ENCODE measurements around the gene GAL3ST1. TPM values are rescaled to one million over a fixed set of nuclear protein-coding genes. Genes with fewer than 3 reads are reported as not detected.

GAL3ST1 gene
- total and polyA plus RNA-seq, 10 of the 15 experiments (the other 5 are each of a cell fraction or from before 2014, with no cell fraction given): not detected

DNA sequence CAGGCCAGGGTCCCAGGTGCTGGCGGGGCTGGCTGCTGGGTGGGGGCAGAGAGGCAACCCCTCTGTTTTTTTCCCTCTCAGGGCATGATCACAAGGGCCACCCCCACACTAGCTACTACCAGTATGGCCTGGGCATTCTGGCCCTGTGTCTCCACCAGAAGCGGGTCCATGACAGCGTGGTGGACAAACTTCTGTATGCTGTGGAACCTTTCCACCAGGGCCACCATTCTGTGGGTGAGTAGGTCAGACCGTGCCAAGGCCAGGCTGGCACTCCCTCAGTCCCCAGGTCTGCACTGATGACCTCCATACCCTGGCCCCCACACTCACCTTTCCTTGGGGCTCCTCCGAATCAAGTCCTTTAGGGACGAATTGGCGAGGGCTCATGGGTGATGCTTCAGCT, 39.8 kb upstream of the GAL3ST1 start (continued):
- TF ChIP-seq HSF1 (IDR thresholded peaks at IDR 0.05; ENCODE audit: low read depth, low read length): no peak
- no peak for TF ChIP-seq GABPA (IDR thresholded peaks at IDR 0.05; ENCODE audit: low read depth)

GRCh38 chr22:30612789-30613188, 38.3 kb upstream of the GAL3ST1 start:
- Histone ChIP-seq H3K27ac (ENCODE audit: control insufficient read depth, insufficient read depth) (no peak overlapping the region), H3K9ac (ENCODE audit: control insufficient read depth, insufficient read depth, low read length) (no peak overlapping the region), H3K27me3 (replicated peaks in 1 of 2; ENCODE audit: control insufficient read depth in 2 of 2, insufficient read depth in 2 of 2, low read length in 1 of 2) (no peaks in the 10 kb centered on the region), H3K36me3 (ENCODE audit: control insufficient read depth in 2 of 2, insufficient read depth in 2 of 2, low read length in 1 of 2) (no peaks in the 10 kb centered on the region), H3K4me2 (ENCODE audit: control insufficient read depth, insufficient read depth) (no peak overlapping the region), H3K9me3 (replicated peaks; ENCODE audit: control insufficient read depth, insufficient read depth, low read length) (no peaks in the 10 kb centered on the region), H2AFZ (ENCODE audit: control insufficient read depth, low read depth, low read length) (no peak overlapping the region), H3K4me3 (no peak overlapping the region), H3K4me1 (ENCODE audit: control insufficient read depth, insufficient read depth, low read length) (peaks cover 28% of the 10 kb centered on the region), H4K20me1 (ENCODE audit: control insufficient read depth, insufficient read depth) (no peaks in the 10 kb centered on the region), H3K79me2 (ENCODE audit: control insufficient read depth, insufficient read depth, low read length) (no peaks in the 10 kb centered on the region)
- FAIRE-seq (no peak), ATAC-seq (no peak), DNase-seq (ENCODE audit: low read depth, low spot score) (no peak)
- intact Hi-C loops (cut with micrococcal nuclease; ENCODE audit: unreplicated experiment) (no loop called here), in situ Hi-C loops (cut with MboI) (no loop called here)
- RAD21 ChIA-PET (ENCODE audit: unreplicated experiment): no interaction called here
- POLR2A ChIA-PET: no interaction called here
- no TSS peak for BruUV-seq (replicated peaks)
- TF ChIP-seq POLR2AphosphoS2 (IDR thresholded peaks at IDR 0.05; ENCODE audit: low read depth, low read length) (no peak), KAT2A (conservative IDR thresholded peaks at IDR 0.05; ENCODE audit: control insufficient read depth, low read depth, low read length) (no peak), KLF5 (IDR thresholded peaks at IDR 0.05; ENCODE audit: partially characterized antibody) (no peak), LARP7 (IDR thresholded peaks at IDR 0.05) (no peak), FOXK2 (IDR thresholded peaks at IDR 0.05) (no peak), ATF7 (IDR thresholded peaks at IDR 0.05; ENCODE audit: low read depth) (no peak)
- TF ChIP-seq, protein P1, sequence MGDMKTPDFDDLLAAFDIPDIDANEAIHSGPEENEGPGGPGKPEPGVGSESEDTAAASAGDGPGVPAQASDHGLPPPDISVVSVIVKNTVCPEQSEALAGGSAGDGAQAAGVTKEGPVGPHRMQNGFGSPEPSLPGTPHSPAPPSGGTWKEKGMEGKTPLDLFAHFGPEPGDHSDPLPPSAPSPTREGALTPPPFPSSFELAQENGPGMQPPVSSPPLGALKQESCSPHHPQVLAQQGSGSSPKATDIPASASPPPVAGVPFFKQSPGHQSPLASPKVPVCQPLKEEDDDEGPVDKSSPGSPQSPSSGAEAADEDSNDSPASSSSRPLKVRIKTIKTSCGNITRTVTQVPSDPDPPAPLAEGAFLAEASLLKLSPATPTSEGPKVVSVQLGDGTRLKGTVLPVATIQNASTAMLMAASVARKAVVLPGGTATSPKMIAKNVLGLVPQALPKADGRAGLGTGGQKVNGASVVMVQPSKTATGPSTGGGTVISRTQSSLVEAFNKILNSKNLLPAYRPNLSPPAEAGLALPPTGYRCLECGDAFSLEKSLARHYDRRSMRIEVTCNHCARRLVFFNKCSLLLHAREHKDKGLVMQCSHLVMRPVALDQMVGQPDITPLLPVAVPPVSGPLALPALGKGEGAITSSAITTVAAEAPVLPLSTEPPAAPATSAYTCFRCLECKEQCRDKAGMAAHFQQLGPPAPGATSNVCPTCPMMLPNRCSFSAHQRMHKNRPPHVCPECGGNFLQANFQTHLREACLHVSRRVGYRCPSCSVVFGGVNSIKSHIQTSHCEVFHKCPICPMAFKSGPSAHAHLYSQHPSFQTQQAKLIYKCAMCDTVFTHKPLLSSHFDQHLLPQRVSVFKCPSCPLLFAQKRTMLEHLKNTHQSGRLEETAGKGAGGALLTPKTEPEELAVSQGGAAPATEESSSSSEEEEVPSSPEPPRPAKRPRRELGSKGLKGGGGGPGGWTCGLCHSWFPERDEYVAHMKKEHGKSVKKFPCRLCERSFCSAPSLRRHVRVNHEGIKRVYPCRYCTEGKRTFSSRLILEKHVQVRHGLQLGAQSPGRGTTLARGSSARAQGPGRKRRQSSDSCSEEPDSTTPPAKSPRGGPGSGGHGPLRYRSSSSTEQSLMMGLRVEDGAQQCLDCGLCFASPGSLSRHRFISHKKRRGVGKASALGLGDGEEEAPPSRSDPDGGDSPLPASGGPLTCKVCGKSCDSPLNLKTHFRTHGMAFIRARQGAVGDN (IDR thresholded peaks at IDR 0.05): no peak
- SMC1A ChIA-PET (ENCODE audit: uncharacterized antibody, unreplicated experiment): no interaction called here
- CTCF ChIA-PET: interaction anchor here (1.5 kb wide), 1 partner anchor 9 kb away, joined by 3 read pairs; no protein-coding TSS in a partner anchor
- WGBS (ENCODE audit: insufficient coverage, insufficient replicate concordance, low lambda C conversion rate, missing lambda C conversion rate): 77% methylated on average over 8 of the region's 8 CpGs

Measured in GM12878 (cell line).